Prostate gland (tissue), 2 donors: ENCODE measurements around the gene LRRC57. TPM values are rescaled to one million over a fixed set of nuclear protein-coding genes. Genes with fewer than 3 reads are reported as not detected.

ENCODE experiments used
- DNase-seq: peaks from one replicate; pipeline ENCODE4 v3.0.0-alpha.2; 2019; ENCODE audit warnings: low spot score
- H3K27ac ChIP-seq, 2 donors: fragments of 200-600 bp; sonication (generic); 2 replicates each; pipeline ENCODE4 v1.5.1; 2017 to 2019
- H3K27me3 ChIP-seq: fragments of 200-600 bp; sonication (generic); replicated peaks from 2 replicates; pipeline ENCODE4 v1.5.1; 2019; ENCODE audit not compliant: insufficient read depth
- H3K36me3 ChIP-seq, 2 donors: fragments of 200-600 bp; sonication (generic); 1 replicate in 1 of 2; 2 replicates in 1 of 2; pipeline versions ENCODE4 v1.5.1 to v1.8.1; 2017 to 2019
- H3K4me1 ChIP-seq: fragments of 200-600 bp; sonication (generic); replicated peaks from 2 replicates; pipeline ENCODE4 v1.5.1; 2019
- H3K4me3 ChIP-seq, 2 donors: fragments of 200-600 bp; sonication (generic); 2 replicates each; pipeline ENCODE4 v1.5.1; 2017 to 2019
- H3K9me3 ChIP-seq: fragments of 200-600 bp; sonication (generic); 2 replicates; pipeline ENCODE4 v1.5.1; 2017
- POLR2A ChIP-seq: fragments of 450-650 bp; IDR thresholded peaks from one replicate; pipeline ENCODE4 v1.6.1; 2016; ENCODE audit warnings: antibody characterized with exemption, mild to moderate bottlenecking
- POLR2AphosphoS5 ChIP-seq: sonication (generic); formaldehyde crosslinking; IDR thresholded peaks from one replicate; pipeline ENCODE4 v1.6.1; 2017; ENCODE audit warnings: antibody characterized with exemption
- WGBS: methylation state at CpG from one replicate; pipeline ENCODE4 v1.1.5; 2018; 5-methylcytosine and 5-hydroxymethylcytosine counted together
- intact Hi-C: fragments of 100-400 bp; cut with DNase I; formaldehyde crosslinking; loops from one replicate; pipeline ENCODE4 v1.14.2; 2022
- total RNA-seq, 2 donors: library from RNA; depleted of rRNA; stranded (reverse); fragments of >200 nt; gene quantifications; one replicate each; pipeline ENCODE4 v1.1.0, GENCODE V29; 2016
- TF ChIP-seq, protein P1 (sequence below), 4 experiments: fragments of 200-600 bp in 2 of 4; fragments of 450-650 bp in 2 of 4; sonication (generic) in 2 of 4; IDR thresholded peaks; 1 replicate in 3 of 4; 2 replicates in 1 of 4; pipeline ENCODE4 v1.5.1; 2016 to 2019; ENCODE audit warnings: antibody characterized with exemption in 4 of 4, mild to moderate bottlenecking in 2 of 4, moderate library complexity in 2 of 4

The LRRC57 gene
- total RNA-seq, 2 donors from 2014 or later, result 9.8 to 21.8 TPM

DNA sequence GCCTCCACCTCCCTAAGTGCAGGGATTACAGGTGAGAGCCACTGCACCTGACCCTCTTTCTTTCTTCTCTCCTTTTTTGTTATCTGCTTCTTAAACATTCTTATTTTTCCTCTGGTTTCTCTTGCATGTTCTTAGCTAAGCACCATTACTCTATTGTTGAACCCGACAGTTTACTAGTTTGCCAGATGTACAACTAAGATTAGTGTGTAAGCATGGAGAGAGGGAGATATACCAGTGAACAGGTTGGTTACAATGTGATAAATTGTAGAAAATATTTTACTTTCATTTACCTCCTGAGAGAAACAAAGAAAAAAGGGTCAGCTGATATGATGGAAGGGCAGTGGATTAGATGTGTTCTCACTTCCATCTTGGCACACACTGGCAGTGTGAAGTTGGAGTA is 5.0 kb upstream of the LRRC57 start:
- H3K36me3 ChIP-seq, result no peaks in the 10 kb centered on the region
- no peak overlapping the region for H3K27ac ChIP-seq
- intact Hi-C loops, result no loop called here
- no peak overlapping the region for H3K4me3 ChIP-seq
- no peaks in the 10 kb centered on the region for H3K4me1 ChIP-seq
- TF ChIP-seq, protein P1, sequence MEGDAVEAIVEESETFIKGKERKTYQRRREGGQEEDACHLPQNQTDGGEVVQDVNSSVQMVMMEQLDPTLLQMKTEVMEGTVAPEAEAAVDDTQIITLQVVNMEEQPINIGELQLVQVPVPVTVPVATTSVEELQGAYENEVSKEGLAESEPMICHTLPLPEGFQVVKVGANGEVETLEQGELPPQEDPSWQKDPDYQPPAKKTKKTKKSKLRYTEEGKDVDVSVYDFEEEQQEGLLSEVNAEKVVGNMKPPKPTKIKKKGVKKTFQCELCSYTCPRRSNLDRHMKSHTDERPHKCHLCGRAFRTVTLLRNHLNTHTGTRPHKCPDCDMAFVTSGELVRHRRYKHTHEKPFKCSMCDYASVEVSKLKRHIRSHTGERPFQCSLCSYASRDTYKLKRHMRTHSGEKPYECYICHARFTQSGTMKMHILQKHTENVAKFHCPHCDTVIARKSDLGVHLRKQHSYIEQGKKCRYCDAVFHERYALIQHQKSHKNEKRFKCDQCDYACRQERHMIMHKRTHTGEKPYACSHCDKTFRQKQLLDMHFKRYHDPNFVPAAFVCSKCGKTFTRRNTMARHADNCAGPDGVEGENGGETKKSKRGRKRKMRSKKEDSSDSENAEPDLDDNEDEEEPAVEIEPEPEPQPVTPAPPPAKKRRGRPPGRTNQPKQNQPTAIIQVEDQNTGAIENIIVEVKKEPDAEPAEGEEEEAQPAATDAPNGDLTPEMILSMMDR (IDR thresholded peaks at IDR 0.05), result no peak
- TF ChIP-seq POLR2A (no peak), POLR2AphosphoS5 (no peak)
- WGBS, result 72% methylated on average over 1 of the region's 1 CpG
- no peaks in the 10 kb centered on the region for H3K9me3 ChIP-seq
- DNase-seq, result no peak
- H3K27me3 ChIP-seq, result no peaks in the 10 kb centered on the region

DNA sequence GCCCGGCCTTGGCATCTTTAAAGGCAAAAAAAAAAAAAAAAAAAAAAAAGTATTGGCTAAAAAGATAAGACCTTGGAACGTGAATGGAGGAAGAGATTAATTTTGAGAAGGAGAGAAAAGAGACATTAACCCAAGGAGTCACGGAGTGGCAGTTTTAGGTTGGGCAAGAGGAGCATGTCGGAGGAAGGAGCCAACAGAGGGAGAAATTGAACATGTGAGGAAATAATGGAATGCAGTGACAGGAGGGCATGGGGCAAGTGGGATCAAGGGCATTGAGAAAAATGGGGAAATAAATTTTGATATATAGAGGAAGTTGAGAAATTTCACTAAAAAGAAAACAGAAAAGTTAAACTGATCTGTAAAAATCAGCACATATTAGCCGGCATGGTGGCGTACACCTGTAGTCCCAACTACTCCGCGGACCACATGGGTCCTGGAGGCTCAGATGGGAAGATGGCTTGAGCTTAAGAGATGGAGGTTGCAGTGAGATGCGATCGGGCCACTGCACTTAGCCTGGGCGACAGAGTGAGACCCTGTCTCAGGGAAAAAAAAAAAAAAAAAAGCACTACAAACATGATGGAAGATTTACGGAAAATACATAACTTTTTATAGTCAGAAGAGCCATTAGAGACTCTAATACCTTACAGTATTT is 1.3 kb upstream of the LRRC57 start:
- TF ChIP-seq, protein P1 (IDR thresholded peaks at IDR 0.05), result no peak
- TF ChIP-seq POLR2AphosphoS5 (no peak), POLR2A (no peak)
- Histone ChIP-seq H3K9me3 (no peaks in the 10 kb centered on the region), H3K4me3 (peak overlapping the region in 1 of 2 donors; percentile 75), H3K4me1 (no peaks in the 10 kb centered on the region), H3K27me3 (no peaks in the 10 kb centered on the region), H3K27ac (no peak overlapping the region), H3K36me3 (no peaks in the 10 kb centered on the region)
- WGBS, result 71% methylated on average over 12 of the region's 12 CpGs
- intact Hi-C loops, result loop anchor here (2.0 to 5.0 kb wide), 2 partner anchors 55 to 102 kb away; partner anchors contain the start of gene SNAP23
- no peak for DNase-seq

DNA sequence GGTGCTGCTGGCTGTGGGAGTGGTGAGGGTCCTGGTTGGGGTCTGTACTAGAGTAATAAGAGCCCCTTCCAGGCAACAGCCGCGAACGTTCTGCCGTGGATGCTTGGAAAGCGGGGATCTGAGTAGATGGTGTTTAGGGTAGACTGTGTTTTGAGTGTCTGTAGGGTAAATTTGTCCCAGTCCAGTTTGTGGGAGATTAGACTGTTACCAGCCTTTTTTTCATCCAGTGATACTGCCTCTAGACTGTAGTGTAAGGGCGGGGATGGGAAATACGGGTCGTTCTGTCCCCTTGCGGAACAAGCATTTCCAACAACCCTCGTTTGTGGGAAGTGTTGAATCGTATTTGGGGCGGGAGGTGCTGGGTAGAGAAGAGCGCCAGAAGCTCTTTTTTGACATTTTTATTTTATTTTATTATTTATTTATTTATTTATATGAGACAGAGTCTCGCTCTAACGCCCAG is 469 bp upstream of the LRRC57 start:
- no peaks in the 10 kb centered on the region for H3K27me3 ChIP-seq
- H3K4me1 ChIP-seq, result no peaks in the 10 kb centered on the region
- H3K4me3 ChIP-seq, result peak overlapping the region; percentile 75 to 77
- peak; percentile 8 for DNase-seq
- intact Hi-C loops, result loop anchor here (2.0 to 5.0 kb wide), 2 partner anchors 54 to 103 kb away; partner anchors contain the start of gene SNAP23
- peak overlapping the region; percentile 92 to 94 for H3K27ac ChIP-seq
- H3K9me3 ChIP-seq, result no peaks in the 10 kb centered on the region
- WGBS, result under 1% methylated on average over 15 of the region's 15 CpGs
- no peaks in the 10 kb centered on the region for H3K36me3 ChIP-seq
- TF ChIP-seq POLR2A (no peak), POLR2AphosphoS5 (no peak)
- TF ChIP-seq, protein P1 (IDR thresholded peaks at IDR 0.05), result no peak

DNA sequence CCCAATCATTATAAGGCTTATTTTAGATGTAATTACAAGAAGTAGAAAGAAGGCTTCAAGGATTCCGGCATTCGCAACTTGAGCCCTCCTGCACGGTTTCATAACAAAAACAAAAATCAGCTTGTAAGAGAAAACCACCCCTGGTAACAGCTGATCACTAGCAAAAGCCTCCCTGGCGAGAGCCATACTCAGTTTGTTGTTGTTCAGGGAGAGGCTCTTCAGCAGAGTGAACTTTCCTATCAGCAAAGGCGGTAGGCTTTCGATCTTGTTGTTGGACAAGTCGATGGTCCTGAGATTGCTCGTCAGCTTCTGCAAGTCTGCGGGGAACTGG is 710 bp downstream of the LRRC57 start:
- Histone ChIP-seq H3K9me3 (no peaks in the 10 kb centered on the region), H3K36me3 (no peaks in the 10 kb centered on the region), H3K4me1 (no peaks in the 10 kb centered on the region), H3K27ac (peak overlapping the region; percentile 92 to 94), H3K27me3 (no peaks in the 10 kb centered on the region), H3K4me3 (peak overlapping the region; percentile 75 to 77)
- intact Hi-C loops, result loop anchor here (2.0 to 5.0 kb wide), 2 partner anchors 53 to 104 kb away; partner anchors contain the start of gene SNAP23
- TF ChIP-seq POLR2A, result no peak
- TF ChIP-seq, protein P1 (IDR thresholded peaks at IDR 0.05), result no peak
- TF ChIP-seq POLR2AphosphoS5, result no peak
- under 1% methylated on average over 9 of the region's 9 CpGs for WGBS
- DNase-seq, result no peak
